Smooth muscle cell (in vitro differentiated cells): ENCODE data around the gene TLL2. TPM values are rescaled to one million over a fixed set of nuclear protein-coding genes. Genes with fewer than 3 reads are reported as not detected.
"Not testable (repeated sequence)": the region's sequence is repeated elsewhere in the genome, so short reads cannot be mapped to it uniquely, and the experiment has no call there.

Experiments
- DNase-seq: peaks from one replicate; lab custom pipeline; 2025; ENCODE audit not compliant: unreplicated experiment; lab: John Stamatoyannopoulos, UW
- H2AFZ ChIP-seq: fragments of 200-600 bp; sonication (generic); 2 replicates; pipeline ENCODE4 v1.6.0; 2016; ENCODE audit warnings: antibody characterized with exemption, low read depth, mild to moderate bottlenecking
- H3F3A ChIP-seq: fragments of 200-600 bp; sonication (generic); 2 replicates; pipeline ENCODE4 v1.6.0; 2017; ENCODE audit warnings: antibody characterized with exemption, low read depth
- H3K27ac ChIP-seq: fragments of 200-600 bp; sonication (generic); 2 replicates; pipeline ENCODE4 v1.5.1; 2016; ENCODE audit warnings: low read depth, mild to moderate bottlenecking
- H3K27me3 ChIP-seq: fragments of 200-600 bp; sonication (generic); 2 replicates; pipeline ENCODE4 v1.6.1; 2016; ENCODE audit warnings: low read depth, mild to moderate bottlenecking
- H3K36me3 ChIP-seq: fragments of 200-600 bp; sonication (generic); 2 replicates; pipeline ENCODE4 v1.5.1; 2016; ENCODE audit warnings: low read depth
- H3K4me1 ChIP-seq: fragments of 200-600 bp; sonication (generic); 2 replicates; pipeline ENCODE4 v1.5.1; 2016; ENCODE audit warnings: low read depth
- H3K4me2 ChIP-seq: fragments of 200-600 bp; sonication (generic); 2 replicates; pipeline ENCODE4 v1.6.0; 2016; ENCODE audit warnings: mild to moderate bottlenecking
- H3K4me3 ChIP-seq: fragments of 200-600 bp; sonication (generic); 2 replicates; pipeline ENCODE4 v1.5.1; 2016; ENCODE audit warnings: mild to moderate bottlenecking
- H3K79me2 ChIP-seq: fragments of 200-600 bp; sonication (generic); 2 replicates; pipeline ENCODE4 v1.6.0; 2016; ENCODE audit warnings: low read depth, mild to moderate bottlenecking
- H3K9ac ChIP-seq: fragments of 200-600 bp; sonication (generic); 2 replicates; pipeline ENCODE4 v1.6.0; 2016; ENCODE audit warnings: low read depth
- H3K9me3 ChIP-seq: fragments of 200-600 bp; sonication (generic); replicated peaks from 2 replicates; pipeline ENCODE4 v1.5.1; 2016; ENCODE audit warnings: low read depth
- H4K20me1 ChIP-seq: fragments of 200-600 bp; sonication (generic); 2 replicates; pipeline ENCODE4 v1.6.0; 2016; ENCODE audit warnings: low read depth
- CTCF ChIP-seq: fragments of 200-600 bp; sonication (generic); IDR thresholded peaks from 2 replicates; pipeline ENCODE4 v1.5.1; 2017; ENCODE audit warnings: borderline replicate concordance, mild to moderate bottlenecking, antibody characterized with exemption; ENCODE audit not compliant: insufficient read depth, poor library complexity, severe bottlenecking
- WGBS: methylation state at CpG from one replicate; pipeline ENCODE4 v1.1.7; 2016; ENCODE audit warnings: low lambda C conversion rate; 5-methylcytosine and 5-hydroxymethylcytosine counted together
- polyA plus RNA-seq: library from polyadenylated mRNA; unstranded; fragments of >200 nt; fragmentation: Nextera tagmentation; extraction: Ambion mirVana; gene quantifications from 2 replicates; pipeline ENCODE4 v1.2.1, GENCODE V29; 2016
- total RNA-seq: library from RNA; depleted of rRNA; stranded (reverse); fragments of >200 nt; gene quantifications from 2 replicates; pipeline ENCODE4 v1.2.3, GENCODE V29; 2014

Gene TLL2
- total and polyA plus RNA-seq, 2 experiments from 2014 or later: 0.18 TPM; not detected in 1

- Histone ChIP-seq H3K27me3 (no peaks in the 10 kb centered on the region), H3F3A (no peaks in the 10 kb centered on the region), H2AFZ (no peak overlapping the region), H3K36me3 (peaks cover 16% of the 10 kb centered on the region), H3K4me3 (no peak overlapping the region), H3K4me1 (peaks cover 4% of the 10 kb centered on the region), H4K20me1 (peaks cover 89% of the 10 kb centered on the region), H3K9ac (no peak overlapping the region), H3K27ac (no peak overlapping the region), H3K9me3 (no peaks in the 10 kb centered on the region), H3K4me2 (no peak overlapping the region), H3K79me2 (peaks cover 34% of the 10 kb centered on the region)
- WGBS: 85% methylated on average over 1 of the region's 1 CpG
- DNase-seq: no peak
- TF ChIP-seq CTCF: peak; percentile 27
Measured at GRCh38 chr10:96556003-96556402, 42.3 kb upstream of the TLL2 start.

GRCh38 chr10:96555330-96555729 lies 41.6 kb upstream of the TLL2 start:
- Histone ChIP-seq H4K20me1 (peaks cover 89% of the 10 kb centered on the region), H2AFZ (no peak overlapping the region), H3K27ac (no peak overlapping the region), H3K36me3 (peaks cover 19% of the 10 kb centered on the region), H3K4me1 (peaks cover 4% of the 10 kb centered on the region), H3K4me3 (no peak overlapping the region), H3F3A (no peaks in the 10 kb centered on the region), H3K9ac (no peak overlapping the region), H3K4me2 (no peak overlapping the region), H3K27me3 (no peaks in the 10 kb centered on the region), H3K79me2 (peaks cover 34% of the 10 kb centered on the region), H3K9me3 (no peaks in the 10 kb centered on the region)
- no peak for DNase-seq
- WGBS: 96% methylated on average over 3 of the region's 3 CpGs
- no peak for TF ChIP-seq CTCF

- H3K4me3 ChIP-seq: no peak overlapping the region
- peaks cover 87% of the 10 kb centered on the region for H4K20me1 ChIP-seq
- TF ChIP-seq CTCF: no peak
- WGBS: 100% methylated on average over 5 of the region's 5 CpGs
- no peaks in the 10 kb centered on the region for H3K27me3 ChIP-seq
- no peaks in the 10 kb centered on the region for H3K9me3 ChIP-seq
- peaks cover 38% of the 10 kb centered on the region for H3K79me2 ChIP-seq
- DNase-seq: no peak
- no peaks in the 10 kb centered on the region for H3K4me1 ChIP-seq
- no peak overlapping the region for H2AFZ ChIP-seq
- H3K27ac ChIP-seq: no peak overlapping the region
- peaks cover 26% of the 10 kb centered on the region for H3K36me3 ChIP-seq
- H3K9ac ChIP-seq: no peak overlapping the region
- H3K4me2 ChIP-seq: no peak overlapping the region
- H3F3A ChIP-seq: no peaks in the 10 kb centered on the region
Measured at GRCh38 chr10:96548589-96548988, 34.9 kb upstream of the TLL2 start.

- H2AFZ ChIP-seq, H3F3A ChIP-seq, H3K9me3 ChIP-seq, DNase-seq, H3K27ac ChIP-seq, H3K9ac ChIP-seq, H3K4me1 ChIP-seq, H3K27me3 ChIP-seq, H3K4me3 ChIP-seq, H3K4me2 ChIP-seq: not testable (repeated sequence)
- Histone ChIP-seq H4K20me1 (peaks cover 94% of the 10 kb centered on the region), H3K36me3 (peaks cover 31% of the 10 kb centered on the region), H3K79me2 (peaks cover 54% of the 10 kb centered on the region)
- 97% methylated on average over 10 of the region's 10 CpGs for WGBS
Measured at GRCh38 chr10:96545558-96545957, 31.8 kb upstream of the TLL2 start.
